H1 (cell line): ENCODE results near the gene RIGI. TPM values are rescaled to one million over a fixed set of nuclear protein-coding genes. Genes with fewer than 3 reads are reported as not detected.

Source experiments
- BACH1 ChIP-seq: IDR thresholded peaks from 2 replicates; pipeline ENCODE4 v1.6.1; 2012; ENCODE audit warnings: low read length, improper control_type of control experiment
- BRCA1 ChIP-seq: IDR thresholded peaks from 2 replicates; pipeline ENCODE4 v1.6.1; 2012; ENCODE audit warnings: low read depth, low read length, improper control_type of control experiment
- CBX5 ChIP-seq: fragments of 300-800, 300-1000 bp; sonication (generic); IDR thresholded peaks from 2 replicates; pipeline ENCODE4 v1.7.1; 2016; ENCODE audit warnings: antibody characterized with exemption, low read length, low read depth
- CEBPB ChIP-seq: IDR thresholded peaks from 2 replicates; pipeline ENCODE4 v1.6.1; 2012; ENCODE audit warnings: low read depth, low read length
- GTF2F1 ChIP-seq: IDR thresholded peaks from 2 replicates; pipeline ENCODE4 v1.6.1; 2012; ENCODE audit warnings: low read depth, low read length, improper control_type of control experiment, borderline replicate concordance
- JUN ChIP-seq: IDR thresholded peaks from 2 replicates; pipeline ENCODE4 v1.6.1; 2011; ENCODE audit warnings: low read depth, mild to moderate bottlenecking, improper control_type of control experiment, low read length
- KDM4A ChIP-seq: IDR thresholded peaks from one replicate; pipeline ENCODE4 v1.7.1; 2012; ENCODE audit warnings: low read depth, mild to moderate bottlenecking, moderate library complexity, low read length, inconsistent platforms; ENCODE audit not compliant: severe bottlenecking
- KDM5A ChIP-seq: fragments of 200-600 bp; IDR thresholded peaks from 2 replicates; pipeline ENCODE4 v1.7.1; 2012; ENCODE audit warnings: mild to moderate bottlenecking, low read length, inconsistent platforms, mixed read lengths
- MAFK ChIP-seq: IDR thresholded peaks from 2 replicates; pipeline ENCODE4 v1.6.1; 2012; ENCODE audit warnings: low read depth, mild to moderate bottlenecking, improper control_type of control experiment, low read length
- POLR2A ChIP-seq, 2 experiments: IDR thresholded peaks; 1 replicate in 1 of 2; 2 replicates in 1 of 2; pipeline ENCODE4 v1.6.1; 2011; ENCODE audit warnings: low read depth in 2 of 2, low read length in 2 of 2, mild to moderate bottlenecking in 2 of 2; ENCODE audit errors: control extremely low read depth in 1 of 2
- POLR2AphosphoS5 ChIP-seq: IDR thresholded peaks from 2 replicates; pipeline ENCODE4 v1.6.1; 2011; ENCODE audit warnings: low read depth, low read length
- RBBP5 ChIP-seq: IDR thresholded peaks from 2 replicates; pipeline ENCODE4 v1.7.1; 2012; ENCODE audit warnings: low read depth, mild to moderate bottlenecking, inconsistent platforms, low read length, moderate library complexity, borderline replicate concordance
- RNF2 ChIP-seq: fragments of 200-900, 300-1000 bp; sonication (generic); IDR thresholded peaks from 2 replicates; pipeline ENCODE4 v1.7.1; 2016; ENCODE audit warnings: borderline replicate concordance, low read depth, mild to moderate bottlenecking, antibody characterized with exemption, low read length; ENCODE audit not compliant: poor library complexity, severe bottlenecking; ENCODE audit errors: missing control alignments
- RXRA ChIP-seq: IDR thresholded peaks from 2 replicates; pipeline ENCODE4 v1.6.1; 2011; ENCODE audit warnings: low read depth, mild to moderate bottlenecking, low read length, moderate library complexity; ENCODE audit not compliant: insufficient read depth
- SP2 ChIP-seq: IDR thresholded peaks from 2 replicates; pipeline ENCODE4 v1.6.1; 2012; ENCODE audit warnings: mild to moderate bottlenecking, low read length, inconsistent platforms
- SRF ChIP-seq: IDR thresholded peaks from 2 replicates; pipeline ENCODE4 v1.6.1; 2011; ENCODE audit warnings: mild to moderate bottlenecking, low read depth, low read length, moderate library complexity
- SUZ12 ChIP-seq: fragments of 200-600 bp; sonication (generic); IDR thresholded peaks from 2 replicates; pipeline ENCODE4 v1.6.1; 2012; ENCODE audit warnings: mild to moderate bottlenecking, inconsistent platforms, low read length, moderate library complexity, mixed read lengths
- TAF1 ChIP-seq: IDR thresholded peaks from 2 replicates; pipeline ENCODE4 v1.6.1; 2011; ENCODE audit warnings: mild to moderate bottlenecking, low read depth, low read length
- TBP ChIP-seq: IDR thresholded peaks from 2 replicates; pipeline ENCODE4 v1.6.1; 2011; ENCODE audit warnings: low read depth, low read length, improper control_type of control experiment
- TCF12 ChIP-seq: IDR thresholded peaks from 2 replicates; pipeline ENCODE4 v1.6.1; 2011; ENCODE audit warnings: low read depth, mild to moderate bottlenecking, low read length
- polyA plus RNA-seq, 7 experiments: library from polyadenylated mRNA; depleted of rRNA in 3 of 7; stranded (reverse) in 5 of 7; unstranded in 2 of 7; fragments of >200 nt in 5 of 7; fragments of 200-250 nt in 2 of 7; gene quantifications; 1 replicate in 5 of 7; 2 replicates in 1 of 7; 4 replicates in 1 of 7; pipeline versions ENCODE4 v1.2.1 to v1.2.3, GENCODE V29; 2011 to 2013; ENCODE audit warnings: missing spikeins in 2 of 7, mixed read lengths in 2 of 7
- total RNA-seq: library from RNA; stranded (reverse); fragmentation: NEBNext Ultra II Directional; extraction: Animal tissue kit (Norgen Biotek cat#: 25700); gene quantifications from 2 replicates; pipeline ENCODE4 v1.2.1, GENCODE V29; 2021
- TF ChIP-seq, protein P1 (sequence below), 3 experiments: IDR thresholded peaks; 1 replicate in 2 of 3; 2 replicates in 1 of 3; pipeline versions ENCODE4 v1.5.1 to v1.6.1; 2011; ENCODE audit warnings: low read length in 3 of 3, mild to moderate bottlenecking in 3 of 3, inconsistent platforms in 2 of 3, low read depth in 1 of 3, moderate library complexity in 1 of 3; ENCODE audit not compliant: insufficient read depth in 1 of 3; ENCODE audit errors: control extremely low read depth in 1 of 3
- TF ChIP-seq, protein P2 (sequence below): IDR thresholded peaks from 2 replicates; pipeline ENCODE4 v1.6.1; 2011; ENCODE audit warnings: low read length, improper control_type of control experiment

Gene RIGI
- total and polyA plus RNA-seq, 2 of the 8 experiments (the other 6 are each of a cell fraction or from before 2014, with no cell fraction given) = 3.1 to 6.7 TPM

GRCh38 chr9:32550562-32551275, 24.7 kb upstream of the RIGI start (continued):
- TF ChIP-seq, protein P1, sequence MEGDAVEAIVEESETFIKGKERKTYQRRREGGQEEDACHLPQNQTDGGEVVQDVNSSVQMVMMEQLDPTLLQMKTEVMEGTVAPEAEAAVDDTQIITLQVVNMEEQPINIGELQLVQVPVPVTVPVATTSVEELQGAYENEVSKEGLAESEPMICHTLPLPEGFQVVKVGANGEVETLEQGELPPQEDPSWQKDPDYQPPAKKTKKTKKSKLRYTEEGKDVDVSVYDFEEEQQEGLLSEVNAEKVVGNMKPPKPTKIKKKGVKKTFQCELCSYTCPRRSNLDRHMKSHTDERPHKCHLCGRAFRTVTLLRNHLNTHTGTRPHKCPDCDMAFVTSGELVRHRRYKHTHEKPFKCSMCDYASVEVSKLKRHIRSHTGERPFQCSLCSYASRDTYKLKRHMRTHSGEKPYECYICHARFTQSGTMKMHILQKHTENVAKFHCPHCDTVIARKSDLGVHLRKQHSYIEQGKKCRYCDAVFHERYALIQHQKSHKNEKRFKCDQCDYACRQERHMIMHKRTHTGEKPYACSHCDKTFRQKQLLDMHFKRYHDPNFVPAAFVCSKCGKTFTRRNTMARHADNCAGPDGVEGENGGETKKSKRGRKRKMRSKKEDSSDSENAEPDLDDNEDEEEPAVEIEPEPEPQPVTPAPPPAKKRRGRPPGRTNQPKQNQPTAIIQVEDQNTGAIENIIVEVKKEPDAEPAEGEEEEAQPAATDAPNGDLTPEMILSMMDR (IDR thresholded peaks at IDR 0.05; ENCODE audit: control extremely low read depth in 1 of 3, insufficient read depth in 1 of 3, low read depth in 1 of 3, low read length in 3 of 3) = peak in 1 of 3 experiments; percentile 13; a peak in 1 of 4 replicates
- TF ChIP-seq BACH1 (peak; percentile 45), TBP (peak; percentile 69), POLR2AphosphoS5 (peak; percentile 86), RXRA (no peak), CBX5 (no peak), CEBPB (no peak), GTF2F1 (no peak), KDM4A (peak; percentile 95), RBBP5 (peak; percentile 78), SP2 (no peak), SUZ12 (no peak), TAF1 (peak; percentile 62), TCF12 (no peak), POLR2A (IDR thresholded peaks at IDR 0.05; ENCODE audit: control extremely low read depth in 1 of 2, low read depth in 2 of 2, low read length in 2 of 2) (peak; percentile 49 to 86), KDM5A (0 out of 2 replicates have a peak, but pooled peaks have one; percentile 4), MAFK (no peak), BRCA1 (peak; percentile 89), RNF2 (no peak), SRF (0 out of 2 replicates have a peak, but pooled peaks have one; percentile 24), JUN (no peak)
- TF ChIP-seq, protein P2, sequence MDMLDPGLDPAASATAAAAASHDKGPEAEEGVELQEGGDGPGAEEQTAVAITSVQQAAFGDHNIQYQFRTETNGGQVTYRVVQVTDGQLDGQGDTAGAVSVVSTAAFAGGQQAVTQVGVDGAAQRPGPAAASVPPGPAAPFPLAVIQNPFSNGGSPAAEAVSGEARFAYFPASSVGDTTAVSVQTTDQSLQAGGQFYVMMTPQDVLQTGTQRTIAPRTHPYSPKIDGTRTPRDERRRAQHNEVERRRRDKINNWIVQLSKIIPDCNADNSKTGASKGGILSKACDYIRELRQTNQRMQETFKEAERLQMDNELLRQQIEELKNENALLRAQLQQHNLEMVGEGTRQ = no peak
